Measurements from ENCODE around the gene RNF126.

The RNF126 gene

GRCh38 chr19:690203-690602, 27.2 kb upstream of the RNF126 start:
- H3K4me3 ChIP-seq (ENCODE audit: low read depth, low read length): no peak overlapping the region
- no peak for DNase-seq (ENCODE audit: low read depth)
- no peak for TF ChIP-seq CTCF (IDR thresholded peaks at IDR 0.05; ENCODE audit: insufficient read depth, low read depth, low read length, missing control alignments)

- no peak for DNase-seq (ENCODE audit: low read depth)
- no peak overlapping the region for H3K4me3 ChIP-seq (ENCODE audit: low read depth, low read length)
- TF ChIP-seq CTCF (IDR thresholded peaks at IDR 0.05; ENCODE audit: insufficient read depth, low read depth, low read length, missing control alignments): no peak
These were observed 26.0 kb upstream of the RNF126 start for GRCh38 chr19:688992-689391.

GRCh38 chr19:688214-688613, 25.2 kb upstream of the RNF126 start:
- no peak for DNase-seq (ENCODE audit: low read depth)
- no peak overlapping the region for H3K4me3 ChIP-seq (ENCODE audit: low read depth, low read length)
- TF ChIP-seq CTCF (IDR thresholded peaks at IDR 0.05; ENCODE audit: insufficient read depth, low read depth, low read length, missing control alignments): no peak

GRCh38 chr19:687569-688166, 24.7 kb upstream of the RNF126 start:
- no peak for TF ChIP-seq CTCF (IDR thresholded peaks at IDR 0.05; ENCODE audit: insufficient read depth, low read depth, low read length, missing control alignments)
- DNase-seq (ENCODE audit: low read depth): no peak
- no peak overlapping the region for H3K4me3 ChIP-seq (ENCODE audit: low read depth, low read length)

GRCh38 chr19:686589-687297, 23.7 kb upstream of the RNF126 start:
- DNase-seq (ENCODE audit: low read depth): no peak
- no peak for TF ChIP-seq CTCF (IDR thresholded peaks at IDR 0.05; ENCODE audit: insufficient read depth, low read depth, low read length, missing control alignments)
- H3K4me3 ChIP-seq (ENCODE audit: low read depth, low read length): no peak overlapping the region

GRCh38 chr19:685454-685931, 22.5 kb upstream of the RNF126 start:
- no peak for TF ChIP-seq CTCF (IDR thresholded peaks at IDR 0.05; ENCODE audit: insufficient read depth, low read depth, low read length, missing control alignments)
- no peak for DNase-seq (ENCODE audit: low read depth)
- H3K4me3 ChIP-seq (ENCODE audit: low read depth, low read length): no peak overlapping the region
